Measurements from ENCODE around the gene ARHGAP32. TPM values are rescaled to one million over a fixed set of nuclear protein-coding genes. Genes with fewer than 3 reads are reported as not detected.

ARHGAP32 gene
- total and polyA plus RNA-seq, 4 experiments from 2014 or later, result 0.18 to 9.6 (median 3.9) TPM

- CTCF ChIA-PET (ENCODE audit: partially characterized antibody), result interaction anchor here (0.7 to 2.5 kb wide), 2 partner anchors 41 to 151 kb away, joined by 3 to 8 read pairs; no protein-coding TSS in a partner anchor
- Histone ChIP-seq H3K27ac (ENCODE audit: low read depth, low read length) (no peak overlapping the region), H3K27me3 (ENCODE audit: insufficient read depth, low read length) (no peaks in the 10 kb centered on the region), H3K4me1 (ENCODE audit: insufficient read depth, low read length) (no peaks in the 10 kb centered on the region), H3K4me3 (ENCODE audit: low read length in 2 of 2) (no peak overlapping the region), H3K36me3 (ENCODE audit: insufficient read depth, low read length) (no peaks in the 10 kb centered on the region), H3K9me3 (ENCODE audit: control insufficient read depth in 1 of 2, low read length in 2 of 2) (no peaks in the 10 kb centered on the region)
- no peaks in the 10 kb centered on the region for H3K9me3 Mint-ChIP-seq
- no peak for DNase-seq
- POLR2A ChIA-PET (ENCODE audit: partially characterized antibody), result no interaction called here
- intact Hi-C loops (cut with micrococcal nuclease), result no loop called here
- H3K4me1 Mint-ChIP-seq, result peaks cover 9 to 13% (median 11%) of the 10 kb centered on the region in 4 donors
- H3K27me3 Mint-ChIP-seq, result peaks cover 2 to 6% of the 10 kb centered on the region in 2 donors
- no peak overlapping the region for H3K4me3 Mint-ChIP-seq
- H3K36me3 Mint-ChIP-seq, result no peaks in the 10 kb centered on the region
- no peak overlapping the region for H3K27ac Mint-ChIP-seq
Measured at GRCh38 chr11:128926437-128927107, 265.6 kb downstream of the ARHGAP32 start.

- H3K4me3 Mint-ChIP-seq, result no peak overlapping the region
- CTCF ChIA-PET (ENCODE audit: partially characterized antibody), result interaction anchor here (0.7 kb wide), 1 partner anchor 150 kb away, joined by 3 read pairs; no protein-coding TSS in a partner anchor
- no peaks in the 10 kb centered on the region for H3K36me3 Mint-ChIP-seq
- no peak overlapping the region for H3K27ac Mint-ChIP-seq
- H3K4me1 ChIP-seq (ENCODE audit: insufficient read depth, low read length), result no peaks in the 10 kb centered on the region
- H3K9me3 Mint-ChIP-seq, result peaks cover 0 to 2% (median 0%) of the 10 kb centered on the region in 8 donors
- H3K36me3 ChIP-seq (ENCODE audit: insufficient read depth, low read length), result no peaks in the 10 kb centered on the region
- no peak for DNase-seq
- intact Hi-C loops (cut with micrococcal nuclease), result no loop called here
- H3K4me3 ChIP-seq (ENCODE audit: low read length in 2 of 2), result no peak overlapping the region
- H3K9me3 ChIP-seq (ENCODE audit: control insufficient read depth in 1 of 2, low read length in 2 of 2), result no peaks in the 10 kb centered on the region
- POLR2A ChIA-PET (ENCODE audit: partially characterized antibody), result no interaction called here
- peaks cover 3 to 8% of the 10 kb centered on the region in 2 donors for H3K27me3 Mint-ChIP-seq
- H3K27me3 ChIP-seq (ENCODE audit: insufficient read depth, low read length), result no peaks in the 10 kb centered on the region
- peaks cover 9 to 13% (median 11%) of the 10 kb centered on the region in 4 donors for H3K4me1 Mint-ChIP-seq
- H3K27ac ChIP-seq (ENCODE audit: low read depth, low read length), result no peak overlapping the region
Measured at GRCh38 chr11:128926000-128926399, 266.1 kb downstream of the ARHGAP32 start.

- Mint-ChIP-seq H3K4me3 (no peak overlapping the region), H3K27ac (no peak overlapping the region), H3K27me3 (peaks cover 4 to 8% of the 10 kb centered on the region in 2 donors), H3K4me1 (peaks cover 9 to 13% (median 11%) of the 10 kb centered on the region in 4 donors), H3K9me3 (peaks cover 0 to 2% (median 0%) of the 10 kb centered on the region in 8 donors), H3K36me3 (no peaks in the 10 kb centered on the region)
- no peaks in the 10 kb centered on the region for H3K36me3 ChIP-seq (ENCODE audit: insufficient read depth, low read length)
- no peaks in the 10 kb centered on the region for H3K4me1 ChIP-seq (ENCODE audit: insufficient read depth, low read length)
- no peaks in the 10 kb centered on the region for H3K27me3 ChIP-seq (ENCODE audit: insufficient read depth, low read length)
- no peak overlapping the region for H3K4me3 ChIP-seq (ENCODE audit: low read length in 2 of 2)
- no peak overlapping the region for H3K27ac ChIP-seq (ENCODE audit: low read depth, low read length)
- ChIA-PET POLR2A (ENCODE audit: partially characterized antibody) (no interaction called here), CTCF (ENCODE audit: partially characterized antibody) (no interaction called here)
- no peak for DNase-seq
- no peaks in the 10 kb centered on the region for H3K9me3 ChIP-seq (ENCODE audit: control insufficient read depth in 1 of 2, low read length in 2 of 2)
- intact Hi-C loops (cut with micrococcal nuclease), result no loop called here
Measured at GRCh38 chr11:128925250-128925600, 266.9 kb downstream of the ARHGAP32 start.

- Histone ChIP-seq H3K4me3 (ENCODE audit: low read length in 2 of 2) (no peak overlapping the region), H3K27ac (ENCODE audit: low read depth, low read length) (no peak overlapping the region), H3K9me3 (ENCODE audit: control insufficient read depth in 1 of 2, low read length in 2 of 2) (no peaks in the 10 kb centered on the region), H3K36me3 (ENCODE audit: insufficient read depth, low read length) (no peaks in the 10 kb centered on the region), H3K27me3 (ENCODE audit: insufficient read depth, low read length) (no peaks in the 10 kb centered on the region), H3K4me1 (ENCODE audit: insufficient read depth, low read length) (no peaks in the 10 kb centered on the region)
- no peaks in the 10 kb centered on the region for H3K36me3 Mint-ChIP-seq
- no peak for DNase-seq
- ChIA-PET CTCF (ENCODE audit: partially characterized antibody) (no interaction called here), POLR2A (ENCODE audit: partially characterized antibody) (no interaction called here)
- no peak overlapping the region for H3K4me3 Mint-ChIP-seq
- H3K4me1 Mint-ChIP-seq, result peaks cover 9 to 13% (median 11%) of the 10 kb centered on the region in 4 donors
- intact Hi-C loops (cut with micrococcal nuclease), result no loop called here
- H3K27ac Mint-ChIP-seq, result no peak overlapping the region
- H3K9me3 Mint-ChIP-seq, result peaks cover 0 to 2% (median 0%) of the 10 kb centered on the region in 8 donors
- peaks cover 6 to 8% of the 10 kb centered on the region in 2 donors for H3K27me3 Mint-ChIP-seq
Measured at GRCh38 chr11:128924510-128925249, 267.4 kb downstream of the ARHGAP32 start.

GRCh38 chr11:128924104-128924503 is 268.0 kb downstream of the ARHGAP32 start:
- no peak for DNase-seq
- Mint-ChIP-seq H3K27ac (no peak overlapping the region), H3K4me1 (peaks cover 9 to 13% (median 9%) of the 10 kb centered on the region in 4 donors), H3K9me3 (peaks cover 0 to 2% (median 0%) of the 10 kb centered on the region in 8 donors), H3K4me3 (no peak overlapping the region), H3K36me3 (no peaks in the 10 kb centered on the region), H3K27me3 (peaks cover 6 to 8% of the 10 kb centered on the region in 2 donors)
- ChIA-PET CTCF (ENCODE audit: partially characterized antibody) (no interaction called here), POLR2A (ENCODE audit: partially characterized antibody) (no interaction called here)
- Histone ChIP-seq H3K4me1 (ENCODE audit: insufficient read depth, low read length) (no peaks in the 10 kb centered on the region), H3K4me3 (ENCODE audit: low read length in 2 of 2) (no peak overlapping the region), H3K36me3 (ENCODE audit: insufficient read depth, low read length) (no peaks in the 10 kb centered on the region), H3K27ac (ENCODE audit: low read depth, low read length) (no peak overlapping the region), H3K27me3 (ENCODE audit: insufficient read depth, low read length) (no peaks in the 10 kb centered on the region), H3K9me3 (ENCODE audit: control insufficient read depth in 1 of 2, low read length in 2 of 2) (no peaks in the 10 kb centered on the region)
- intact Hi-C loops (cut with micrococcal nuclease), result no loop called here

- Histone ChIP-seq H3K36me3 (ENCODE audit: insufficient read depth, low read length) (no peaks in the 10 kb centered on the region), H3K27ac (ENCODE audit: low read depth, low read length) (no peak overlapping the region), H3K27me3 (ENCODE audit: insufficient read depth, low read length) (no peaks in the 10 kb centered on the region), H3K4me1 (ENCODE audit: insufficient read depth, low read length) (no peaks in the 10 kb centered on the region), H3K9me3 (ENCODE audit: control insufficient read depth in 1 of 2, low read length in 2 of 2) (no peaks in the 10 kb centered on the region), H3K4me3 (ENCODE audit: low read length in 2 of 2) (no peak overlapping the region)
- Mint-ChIP-seq H3K27me3 (peaks cover 6 to 13% of the 10 kb centered on the region in 2 donors), H3K36me3 (peaks cover 0 to 3% of the 10 kb centered on the region in 2 donors), H3K9me3 (peaks cover 0 to 2% (median 0%) of the 10 kb centered on the region in 8 donors), H3K27ac (no peak overlapping the region), H3K4me3 (no peak overlapping the region), H3K4me1 (peaks cover 0 to 3% (median 0%) of the 10 kb centered on the region in 4 donors)
- ChIA-PET CTCF (ENCODE audit: partially characterized antibody) (no interaction called here), POLR2A (ENCODE audit: partially characterized antibody) (no interaction called here)
- intact Hi-C loops (cut with micrococcal nuclease), result no loop called here
- DNase-seq, result no peak
Measured at GRCh38 chr11:128921793-128922192, 270.3 kb downstream of the ARHGAP32 start.

GRCh38 chr11:128920666-128921065 is 271.5 kb downstream of the ARHGAP32 start:
- peaks cover 0 to 2% (median 0%) of the 10 kb centered on the region in 8 donors for H3K9me3 Mint-ChIP-seq
- peaks cover 0 to 3% of the 10 kb centered on the region in 2 donors for H3K36me3 Mint-ChIP-seq
- peaks cover 0 to 3% (median 0%) of the 10 kb centered on the region in 4 donors for H3K4me1 Mint-ChIP-seq
- no peaks in the 10 kb centered on the region for H3K4me1 ChIP-seq (ENCODE audit: insufficient read depth, low read length)
- H3K27me3 Mint-ChIP-seq, result peaks cover 11 to 20% of the 10 kb centered on the region in 2 donors
- H3K27me3 ChIP-seq (ENCODE audit: insufficient read depth, low read length), result no peaks in the 10 kb centered on the region
- intact Hi-C loops (cut with micrococcal nuclease), result no loop called here
- DNase-seq, result no peak
- H3K4me3 Mint-ChIP-seq, result no peak overlapping the region
- POLR2A ChIA-PET (ENCODE audit: partially characterized antibody), result no interaction called here
- no peaks in the 10 kb centered on the region for H3K9me3 ChIP-seq (ENCODE audit: control insufficient read depth in 1 of 2, low read length in 2 of 2)
- no peak overlapping the region for H3K27ac Mint-ChIP-seq
- CTCF ChIA-PET (ENCODE audit: partially characterized antibody), result no interaction called here
- H3K36me3 ChIP-seq (ENCODE audit: insufficient read depth, low read length), result no peaks in the 10 kb centered on the region
- no peak overlapping the region for H3K4me3 ChIP-seq (ENCODE audit: low read length in 2 of 2)
- no peak overlapping the region for H3K27ac ChIP-seq (ENCODE audit: low read depth, low read length)

All from CD4-positive, alpha-beta memory T cell (primary cell).